Panc1 (cell line): ENCODE data around the gene NKAIN2.

Experiments used
- CTCF ChIP-seq: fragments of 450-650 bp; IDR thresholded peaks from 2 replicates; pipeline ENCODE4 v1.5.1; 2017; ENCODE audit warnings: mild to moderate bottlenecking
- POLR2AphosphoS5 ChIP-seq: IDR thresholded peaks from 2 replicates; pipeline ENCODE4 v1.6.1; 2012; ENCODE audit warnings: mild to moderate bottlenecking, low read depth, low read length, moderate library complexity
- REST ChIP-seq, 2 experiments: IDR thresholded peaks; 2 replicates each; pipeline ENCODE4 v1.6.1; 2011 to 2012; ENCODE audit warnings: low read depth in 2 of 2, control low read depth in 1 of 2, low read length in 1 of 2, mild to moderate bottlenecking in 1 of 2, moderate library complexity in 1 of 2; ENCODE audit not compliant: insufficient read depth in 1 of 2

- no peak for TF ChIP-seq CTCF
- TF ChIP-seq POLR2AphosphoS5: peak; percentile 82; the same call in 1 of the 2 replicates
- TF ChIP-seq REST (IDR thresholded peaks at IDR 0.05; ENCODE audit: insufficient read depth in 1 of 2, low read depth in 2 of 2, low read length in 1 of 2): no peak
These were observed 733.2 kb downstream of the NKAIN2 start for GRCh38 chr6:124536842-124537191.
